ENCODE results near the gene IRF1.
A peak's percentile ranks its signal among the peaks of the same experiment; 100 is the strongest.

The IRF1 gene

GRCh38 chr5:132478366-132478871 lies 12.2 kb downstream of the IRF1 start:
- Histone ChIP-seq H4K91ac (ENCODE audit: low read depth, low read length) (no peak overlapping the region), H4K12ac (ENCODE audit: low read depth, low read length) (no peak overlapping the region), H3K79me2 (ENCODE audit: control insufficient read depth, insufficient read depth, low read length, poor library complexity) (no peaks in the 10 kb centered on the region), H3K36me3 (ENCODE audit: control insufficient read depth in 1 of 2, insufficient read depth in 2 of 2, low read length in 2 of 2) (peaks cover under 1 to 4% of the 10 kb centered on the region in 2 experiments), H3K9me3 (ENCODE audit: insufficient read depth, low read depth, low read length) (peaks cover 3% of the 10 kb centered on the region), H3K14ac (ENCODE audit: low read length) (no peak overlapping the region), H3K27ac (ENCODE audit: low read depth, low read length) (no peak overlapping the region), H2BK120ac (ENCODE audit: insufficient read depth, low read length, poor library complexity) (no peak overlapping the region), H3K18ac (ENCODE audit: low read length) (no peak overlapping the region), H3K9ac (ENCODE audit: low read length) (no peak overlapping the region), H3K27me3 (ENCODE audit: insufficient read depth, low read length) (no peaks in the 10 kb centered on the region), H2BK5ac (ENCODE audit: low read depth, low read length, poor library complexity) (no peak overlapping the region), H2AK5ac (ENCODE audit: low read length) (no peak overlapping the region), H3K4me3 (ENCODE audit: low read depth, low read length) (no peak overlapping the region), H3K23ac (ENCODE audit: low read length) (no peak overlapping the region), H3K4me1 (ENCODE audit: control insufficient read depth in 1 of 2, insufficient read depth in 2 of 2, low read length in 2 of 2) (peaks cover 13 to 17% of the 10 kb centered on the region in 2 experiments), H2AFZ (ENCODE audit: insufficient read depth, low read length, poor library complexity) (no peak overlapping the region), H3K4me2 (ENCODE audit: low read length) (no peak overlapping the region), H3K79me1 (ENCODE audit: low read length) (no peaks in the 10 kb centered on the region), H3K4ac (ENCODE audit: low read depth, low read length) (no peak overlapping the region), H2BK12ac (ENCODE audit: low read length) (no peak overlapping the region), H4K8ac (ENCODE audit: low read depth, low read length) (no peak overlapping the region)
- peak; percentile 40 to 51 for DNase-seq
- WGBS (ENCODE audit: extremely low coverage, insufficient coverage, insufficient read length), result no CpG with 5 or more reads among the region's 4 CpGs

- no peak overlapping the region for H3K9ac ChIP-seq (ENCODE audit: low read length)
- no peaks in the 10 kb centered on the region for H3K79me1 ChIP-seq (ENCODE audit: low read length)
- no peak overlapping the region for H4K12ac ChIP-seq (ENCODE audit: low read depth, low read length)
- no peak overlapping the region for H2AK5ac ChIP-seq (ENCODE audit: low read length)
- WGBS (ENCODE audit: extremely low coverage, insufficient coverage, insufficient read length), result no CpG with 5 or more reads among the region's 10 CpGs
- no peak overlapping the region for H2BK12ac ChIP-seq (ENCODE audit: low read length)
- no peak overlapping the region for H4K8ac ChIP-seq (ENCODE audit: low read depth, low read length)
- no peak overlapping the region for H3K27ac ChIP-seq (ENCODE audit: low read depth, low read length)
- no peaks in the 10 kb centered on the region for H3K79me2 ChIP-seq (ENCODE audit: control insufficient read depth, insufficient read depth, low read length, poor library complexity)
- no peak overlapping the region for H3K4me3 ChIP-seq (ENCODE audit: low read depth, low read length)
- no peaks in the 10 kb centered on the region for H3K36me3 ChIP-seq (ENCODE audit: control insufficient read depth in 1 of 2, insufficient read depth in 2 of 2, low read length in 2 of 2)
- no peak overlapping the region for H3K4me2 ChIP-seq (ENCODE audit: low read length)
- peaks cover 3% of the 10 kb centered on the region for H3K9me3 ChIP-seq (ENCODE audit: insufficient read depth, low read depth, low read length)
- H3K27me3 ChIP-seq (ENCODE audit: insufficient read depth, low read length), result no peaks in the 10 kb centered on the region
- H2BK120ac ChIP-seq (ENCODE audit: insufficient read depth, low read length, poor library complexity), result no peak overlapping the region
- H3K14ac ChIP-seq (ENCODE audit: low read length), result no peak overlapping the region
- H2BK5ac ChIP-seq (ENCODE audit: low read depth, low read length, poor library complexity), result no peak overlapping the region
- no peak overlapping the region for H3K4ac ChIP-seq (ENCODE audit: low read depth, low read length)
- H4K91ac ChIP-seq (ENCODE audit: low read depth, low read length), result no peak overlapping the region
- DNase-seq, result peak; percentile 58 to 65
- H3K4me1 ChIP-seq (ENCODE audit: control insufficient read depth in 1 of 2, insufficient read depth in 2 of 2, low read length in 2 of 2), result peaks cover 13 to 17% of the 10 kb centered on the region in 2 experiments
- H3K23ac ChIP-seq (ENCODE audit: low read length), result no peak overlapping the region
- H3K18ac ChIP-seq (ENCODE audit: low read length), result no peak overlapping the region
- H2AFZ ChIP-seq (ENCODE audit: insufficient read depth, low read length, poor library complexity), result no peak overlapping the region
Measured at GRCh38 chr5:132477784-132478365, 12.7 kb downstream of the IRF1 start.

- Histone ChIP-seq H3K79me1 (ENCODE audit: low read length) (no peaks in the 10 kb centered on the region), H2BK5ac (ENCODE audit: low read depth, low read length, poor library complexity) (no peak overlapping the region), H3K27ac (ENCODE audit: low read depth, low read length) (no peak overlapping the region), H3K36me3 (ENCODE audit: control insufficient read depth in 1 of 2, insufficient read depth in 2 of 2, low read length in 2 of 2) (no peaks in the 10 kb centered on the region), H3K4ac (ENCODE audit: low read depth, low read length) (no peak overlapping the region), H3K14ac (ENCODE audit: low read length) (no peak overlapping the region), H2AFZ (ENCODE audit: insufficient read depth, low read length, poor library complexity) (no peak overlapping the region), H2BK12ac (ENCODE audit: low read length) (no peak overlapping the region), H3K9ac (ENCODE audit: low read length) (no peak overlapping the region), H4K8ac (ENCODE audit: low read depth, low read length) (no peak overlapping the region), H3K27me3 (ENCODE audit: insufficient read depth, low read length) (no peaks in the 10 kb centered on the region), H3K79me2 (ENCODE audit: control insufficient read depth, insufficient read depth, low read length, poor library complexity) (no peaks in the 10 kb centered on the region), H2AK5ac (ENCODE audit: low read length) (no peak overlapping the region), H3K4me3 (ENCODE audit: low read depth, low read length) (no peak overlapping the region), H3K18ac (ENCODE audit: low read length) (no peak overlapping the region), H3K23ac (ENCODE audit: low read length) (no peak overlapping the region), H3K4me1 (ENCODE audit: control insufficient read depth in 1 of 2, insufficient read depth in 2 of 2, low read length in 2 of 2) (peaks cover 13 to 17% of the 10 kb centered on the region in 2 experiments), H2BK120ac (ENCODE audit: insufficient read depth, low read length, poor library complexity) (no peak overlapping the region), H4K91ac (ENCODE audit: low read depth, low read length) (no peak overlapping the region), H4K12ac (ENCODE audit: low read depth, low read length) (no peak overlapping the region), H3K4me2 (ENCODE audit: low read length) (no peak overlapping the region), H3K9me3 (ENCODE audit: insufficient read depth, low read depth, low read length) (peaks cover 3% of the 10 kb centered on the region)
- DNase-seq, result peak; percentile 46 to 47
- no CpG with 5 or more reads among the region's 7 CpGs for WGBS (ENCODE audit: extremely low coverage, insufficient coverage, insufficient read length)
Measured at GRCh38 chr5:132476876-132477781, 13.4 kb downstream of the IRF1 start.

GRCh38 chr5:132475987-132476875 lies 14.3 kb downstream of the IRF1 start:
- H3K36me3 ChIP-seq (ENCODE audit: control insufficient read depth in 1 of 2, insufficient read depth in 2 of 2, low read length in 2 of 2), result no peaks in the 10 kb centered on the region
- no peak overlapping the region for H3K27ac ChIP-seq (ENCODE audit: low read depth, low read length)
- no peak overlapping the region for H4K91ac ChIP-seq (ENCODE audit: low read depth, low read length)
- H4K8ac ChIP-seq (ENCODE audit: low read depth, low read length), result no peak overlapping the region
- WGBS (ENCODE audit: extremely low coverage, insufficient coverage, insufficient read length), result no CpG with 5 or more reads among the region's 8 CpGs
- peaks cover 3% of the 10 kb centered on the region for H3K9me3 ChIP-seq (ENCODE audit: insufficient read depth, low read depth, low read length)
- H3K27me3 ChIP-seq (ENCODE audit: insufficient read depth, low read length), result no peaks in the 10 kb centered on the region
- H3K4me1 ChIP-seq (ENCODE audit: control insufficient read depth in 1 of 2, insufficient read depth in 2 of 2, low read length in 2 of 2), result peaks cover 13 to 17% of the 10 kb centered on the region in 2 experiments
- no peak overlapping the region for H3K4me2 ChIP-seq (ENCODE audit: low read length)
- H3K23ac ChIP-seq (ENCODE audit: low read length), result no peak overlapping the region
- H3K79me2 ChIP-seq (ENCODE audit: control insufficient read depth, insufficient read depth, low read length, poor library complexity), result no peaks in the 10 kb centered on the region
- no peak overlapping the region for H2AFZ ChIP-seq (ENCODE audit: insufficient read depth, low read length, poor library complexity)
- no peak overlapping the region for H3K4ac ChIP-seq (ENCODE audit: low read depth, low read length)
- H3K79me1 ChIP-seq (ENCODE audit: low read length), result no peaks in the 10 kb centered on the region
- no peak overlapping the region for H2BK120ac ChIP-seq (ENCODE audit: insufficient read depth, low read length, poor library complexity)
- no peak overlapping the region for H2AK5ac ChIP-seq (ENCODE audit: low read length)
- no peak overlapping the region for H2BK5ac ChIP-seq (ENCODE audit: low read depth, low read length, poor library complexity)
- H3K4me3 ChIP-seq (ENCODE audit: low read depth, low read length), result no peak overlapping the region
- no peak overlapping the region for H4K12ac ChIP-seq (ENCODE audit: low read depth, low read length)
- no peak overlapping the region for H3K9ac ChIP-seq (ENCODE audit: low read length)
- peak; percentile 46 to 52 for DNase-seq
- no peak overlapping the region for H3K18ac ChIP-seq (ENCODE audit: low read length)
- H3K14ac ChIP-seq (ENCODE audit: low read length), result no peak overlapping the region
- H2BK12ac ChIP-seq (ENCODE audit: low read length), result no peak overlapping the region
